Liver (tissue), 9 donors: ENCODE measurements around the gene ZNF766. TPM values are rescaled to one million over a fixed set of nuclear protein-coding genes. Genes with fewer than 3 reads are reported as not detected.

ENCODE experiments used
- DNase-seq: peaks from one replicate; pipeline ENCODE4 v3.0.0-alpha.2; 2017; ENCODE audit warnings: low spot score
- H3K27ac ChIP-seq, 2 donors: one replicate each; pipeline ENCODE4 v1.7.0; 2013; ENCODE audit warnings: inconsistent platforms in 2 of 2, low read length in 2 of 2, control low read depth in 1 of 2, low read depth in 1 of 2, mild to moderate bottlenecking in 1 of 2
- H3K27me3 ChIP-seq, 4 donors: one replicate each; pipeline versions ENCODE4 v1.6.1 to v1.7.0; 2013; ENCODE audit warnings: low read length in 3 of 4, inconsistent platforms in 1 of 4, mild to moderate bottlenecking in 1 of 4, moderate library complexity in 1 of 4; ENCODE audit not compliant: control insufficient read depth in 4 of 4, insufficient read depth in 4 of 4
- H3K36me3 ChIP-seq, 4 donors: one replicate each; pipeline versions ENCODE4 v1.6.1 to v1.7.0; 2013; ENCODE audit warnings: low read length in 3 of 4, mild to moderate bottlenecking in 3 of 4, low read depth in 1 of 4, moderate library complexity in 1 of 4; ENCODE audit not compliant: control insufficient read depth in 4 of 4, insufficient read depth in 3 of 4
- H3K4me1 ChIP-seq, 4 donors: one replicate each; pipeline versions ENCODE4 v1.6.1 to v1.7.0; 2013; ENCODE audit warnings: low read length in 3 of 4, mild to moderate bottlenecking in 3 of 4, moderate library complexity in 1 of 4; ENCODE audit not compliant: control insufficient read depth in 4 of 4, insufficient read depth in 4 of 4
- H3K4me3 ChIP-seq, 3 donors: one replicate each; pipeline versions ENCODE4 v1.6.1 to v1.7.0; 2013; ENCODE audit warnings: low read length in 3 of 3, control low read depth in 1 of 3, low read depth in 1 of 3, mild to moderate bottlenecking in 1 of 3
- H3K9ac ChIP-seq, 2 donors: one replicate each; pipeline ENCODE4 v1.7.0; 2013; ENCODE audit warnings: low read length in 2 of 2, mild to moderate bottlenecking in 2 of 2, moderate library complexity in 2 of 2, control low read depth in 1 of 2, low read depth in 1 of 2
- H3K9me3 ChIP-seq, 4 donors: one replicate each; pipeline versions ENCODE4 v1.6.1 to v1.7.0; 2013; ENCODE audit warnings: low read length in 3 of 4; ENCODE audit not compliant: control insufficient read depth in 4 of 4
- ATF3 ChIP-seq: IDR thresholded peaks from 2 replicates; pipeline ENCODE4 v1.6.1; 2016; ENCODE audit warnings: antibody characterized with exemption
- EGR1 ChIP-seq, 2 donors: IDR thresholded peaks; 2 replicates each; pipeline ENCODE4 v1.6.1; 2016 to 2018; ENCODE audit warnings: antibody characterized with exemption in 2 of 2, low read depth in 2 of 2
- FOXA1 ChIP-seq: IDR thresholded peaks from 2 replicates; pipeline ENCODE4 v1.6.1; 2016; ENCODE audit warnings: antibody characterized with exemption
- FOXA2 ChIP-seq: IDR thresholded peaks from 2 replicates; pipeline ENCODE4 v1.6.1; 2016; ENCODE audit warnings: antibody characterized with exemption
- GABPA ChIP-seq, 2 donors: IDR thresholded peaks in 1 of 2; conservative IDR thresholded peaks in 1 of 2; 2 replicates each; pipeline ENCODE4 v1.6.1; 2016; ENCODE audit warnings: antibody characterized with exemption in 2 of 2, mild to moderate bottlenecking in 1 of 2, moderate library complexity in 1 of 2
- HNF4A ChIP-seq, 2 donors: conservative IDR thresholded peaks; 2 replicates each; pipeline ENCODE4 v1.6.1; 2016; ENCODE audit warnings: antibody characterized with exemption in 2 of 2, mild to moderate bottlenecking in 2 of 2
- HNF4G ChIP-seq: IDR thresholded peaks from 2 replicates; pipeline ENCODE4 v1.6.1; 2016; ENCODE audit warnings: antibody characterized with exemption
- JUND ChIP-seq, 2 donors: IDR thresholded peaks; 2 replicates each; pipeline ENCODE4 v1.6.1; 2016; ENCODE audit warnings: antibody characterized with exemption in 2 of 2
- MAX ChIP-seq: IDR thresholded peaks from 2 replicates; pipeline ENCODE4 v1.6.1; 2016; ENCODE audit warnings: antibody characterized with exemption
- NR2F2 ChIP-seq: IDR thresholded peaks from 2 replicates; pipeline ENCODE4 v1.6.1; 2016; ENCODE audit warnings: antibody characterized with exemption
- RAD21 ChIP-seq, 2 donors: IDR thresholded peaks; 2 replicates each; pipeline ENCODE4 v1.6.1; 2016; ENCODE audit warnings: antibody characterized with exemption in 2 of 2, mild to moderate bottlenecking in 2 of 2
- REST ChIP-seq: IDR thresholded peaks from 2 replicates; pipeline ENCODE4 v1.6.1; 2016; ENCODE audit warnings: antibody characterized with exemption, mild to moderate bottlenecking
- SP1 ChIP-seq: IDR thresholded peaks from 2 replicates; pipeline ENCODE4 v1.6.1; 2018; ENCODE audit warnings: antibody characterized with exemption, mild to moderate bottlenecking
- TAF1 ChIP-seq: conservative IDR thresholded peaks from 2 replicates; pipeline ENCODE4 v1.6.1; 2016; ENCODE audit warnings: antibody characterized with exemption, mild to moderate bottlenecking
- YY1 ChIP-seq: IDR thresholded peaks from 2 replicates; pipeline ENCODE4 v1.6.1; 2016; ENCODE audit warnings: antibody characterized with exemption, mild to moderate bottlenecking
- ZBTB33 ChIP-seq: IDR thresholded peaks from 2 replicates; pipeline ENCODE4 v1.6.1; 2016; ENCODE audit warnings: antibody characterized with exemption
- WGBS: extraction: QIAGEN DNeasy Blood & Tissue Kit; methylation state at CpG from one replicate; pipeline ENCODE4 v1.1.7; 2013; 5-methylcytosine and 5-hydroxymethylcytosine counted together
- polyA plus RNA-seq, 2 donors: library from polyadenylated mRNA; stranded (reverse) in 1 of 2; unstranded in 1 of 2; fragments of 200-250 nt in 1 of 2; fragments of >200 nt in 1 of 2; fragmentation: Nextera tagmentation in 1 of 2; extraction: Ambion mirVana in 1 of 2; gene quantifications; one replicate each; pipeline versions ENCODE4 v1.2.1 to v1.2.3, GENCODE V29; 2013 to 2015
- total RNA-seq, 2 donors: library from RNA; depleted of rRNA; stranded (reverse); fragments of >200 nt; gene quantifications; one replicate each; pipeline ENCODE4 v1.2.3, GENCODE V29; 2014
- donor health status: healthy.
- donor health status: healthy.
- donor health status: healthy.
- donor health status: healthy.
- donor health status: healthy.

The ZNF766 gene
- total and polyA plus RNA-seq, 4 donors: 1.6 to 4.9 (median 3.8) TPM

- no peaks in the 10 kb centered on the region for H3K27me3 ChIP-seq
These were observed 38.1 kb upstream of the ZNF766 start for GRCh38 chr19:52231154-52231910.

More at GRCh38 chr19:52231154-52231910, 38.1 kb upstream of the ZNF766 start:
- peaks cover 5 to 25% (median 16%) of the 10 kb centered on the region in 4 donors for H3K36me3 ChIP-seq
- DNase-seq: no peak
- WGBS: 72% methylated on average over 3 of the region's 3 CpGs
- TF ChIP-seq HNF4A (conservative IDR thresholded peaks at IDR 0.05): no peak
- no peak for TF ChIP-seq EGR1 (IDR thresholded peaks at IDR 0.05; ENCODE audit: low read depth in 2 of 2)
- TF ChIP-seq JUND (IDR thresholded peaks at IDR 0.05): no peak
- no peak for TF ChIP-seq TAF1
- TF ChIP-seq SP1: no peak
- TF ChIP-seq MAX: no peak
- TF ChIP-seq YY1: no peak
- TF ChIP-seq GABPA (IDR thresholded peaks at IDR 0.05 in 1 of 2, conservative IDR thresholded peaks at IDR 0.05 in 1 of 2): no peak
- no peak for TF ChIP-seq FOXA1
- no peak for TF ChIP-seq NR2F2
- TF ChIP-seq FOXA2: no peak
- TF ChIP-seq REST: no peak
- no peak for TF ChIP-seq RAD21 (IDR thresholded peaks at IDR 0.05)
- no peak for TF ChIP-seq HNF4G
- TF ChIP-seq ATF3: no peak
- no peak for TF ChIP-seq ZBTB33
- no peaks in the 10 kb centered on the region for H3K9me3 ChIP-seq
- no peak overlapping the region for H3K27ac ChIP-seq
- H3K4me3 ChIP-seq: no peak overlapping the region
- no peaks in the 10 kb centered on the region for H3K4me1 ChIP-seq
- H3K9ac ChIP-seq: no peak overlapping the region
